GM21367 (cell line): ENCODE results near the gene EMP2.

Source experiments
- ATAC-seq: cut with Tn5 transposase; IDR thresholded peaks from one replicate; pipeline ENCODE4 v1.9.1; 2021; ENCODE audit not compliant: unreplicated experiment

EMP2 gene

DNA sequence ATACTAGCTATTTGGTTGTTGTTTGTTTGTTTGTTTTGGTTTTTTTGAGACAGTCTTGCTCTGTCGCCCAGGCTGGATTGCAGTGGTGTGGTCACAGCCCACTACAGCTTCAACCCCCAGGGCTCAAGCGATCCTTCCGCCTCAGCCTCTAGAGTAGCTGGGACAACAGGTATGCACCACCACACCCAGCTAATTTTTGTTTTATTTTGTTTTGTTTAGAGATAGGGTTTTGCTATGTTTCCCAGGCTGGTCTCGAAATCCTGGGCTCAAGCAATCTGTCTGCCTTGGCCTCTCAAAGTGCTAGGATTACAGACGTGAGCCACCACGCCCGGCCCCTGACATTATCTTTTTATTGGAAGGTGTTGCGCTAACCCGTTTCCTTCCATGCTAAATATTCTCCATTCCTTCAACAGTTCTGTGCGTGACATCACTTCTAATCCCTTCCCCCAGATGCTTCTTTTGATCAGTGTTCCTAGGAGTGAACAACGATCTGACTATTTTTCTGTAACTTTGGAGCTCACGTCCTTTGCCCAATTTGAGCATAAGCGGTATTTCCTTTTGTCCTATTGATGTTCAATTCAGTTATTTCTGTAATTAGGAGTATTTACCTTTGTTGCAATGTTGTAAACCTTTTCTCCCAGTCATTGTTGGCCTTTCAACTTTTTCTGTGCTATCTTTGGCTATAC is 30.2 kb upstream of the EMP2 start:
- ATAC-seq, result no peak

DNA sequence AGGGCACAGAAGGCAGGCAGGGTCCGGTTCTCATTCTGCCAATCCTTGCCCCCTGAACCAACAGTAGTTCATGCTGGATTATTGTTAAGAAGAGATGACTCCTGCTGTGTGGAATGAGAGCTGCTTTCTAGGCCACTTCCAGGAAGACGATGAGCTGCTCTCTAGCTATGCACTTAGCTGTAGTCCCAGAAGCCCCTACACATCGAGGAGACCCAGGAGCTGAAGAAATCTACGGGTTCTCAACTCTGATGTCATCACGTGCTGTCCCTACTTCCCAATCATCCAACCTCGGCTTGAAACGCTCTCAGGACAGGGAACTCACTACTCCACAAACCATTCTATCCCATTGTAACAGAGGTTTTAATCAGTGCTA is 29.0 kb upstream of the EMP2 start:
- no peak for ATAC-seq

DNA sequence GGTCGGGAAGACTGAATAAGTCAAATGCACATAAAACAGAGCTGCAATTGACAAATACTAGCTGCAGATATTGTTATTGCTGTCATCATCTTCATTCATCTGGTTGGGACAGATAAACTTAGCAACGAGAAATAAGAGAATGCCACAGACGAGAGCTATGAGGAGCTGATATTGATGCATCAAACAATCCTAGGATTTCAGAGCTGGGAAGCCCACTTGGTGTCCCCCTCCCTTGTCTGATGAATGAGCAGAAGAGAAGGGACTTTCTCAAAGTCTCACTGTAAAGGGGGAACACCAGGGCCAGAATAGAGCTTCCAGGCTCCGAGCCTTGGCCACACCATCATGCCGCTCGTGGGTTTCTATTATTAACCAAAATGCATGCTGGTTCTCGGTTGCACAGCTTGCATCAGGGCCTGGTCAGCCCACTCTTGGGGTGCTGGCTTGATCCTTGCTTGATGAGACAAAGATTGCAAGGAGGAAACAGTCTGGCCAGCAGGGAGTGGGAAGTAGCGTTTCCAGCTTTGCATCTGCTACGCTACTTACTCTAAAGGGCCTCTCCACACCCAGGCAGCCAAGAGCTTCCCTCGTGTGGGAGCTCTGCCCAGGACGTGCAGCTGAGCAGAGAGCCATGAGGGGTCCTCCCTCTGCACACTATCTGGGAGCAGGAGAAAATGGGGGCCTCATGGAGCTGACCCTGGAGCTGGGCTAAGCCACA is 28.4 kb upstream of the EMP2 start:
- no peak for ATAC-seq

DNA sequence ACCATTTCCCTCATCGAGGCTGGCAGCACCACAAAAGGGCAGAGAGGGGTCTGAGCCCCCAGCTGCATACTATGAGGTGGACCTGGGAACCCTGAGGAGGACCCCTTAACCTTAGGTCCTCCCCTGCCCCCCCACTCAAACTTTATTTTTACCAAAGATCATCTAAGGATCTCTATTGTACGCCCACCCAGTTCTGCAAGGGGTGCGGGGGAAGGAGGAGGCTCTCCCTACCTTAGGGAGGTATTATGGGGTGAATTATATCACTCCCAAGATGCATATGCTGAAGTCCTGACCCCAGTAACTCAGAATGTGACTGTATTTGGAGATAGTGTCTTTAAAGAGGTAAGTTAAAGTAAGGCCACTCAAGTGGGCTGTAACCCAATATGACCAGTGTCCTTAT is 26.8 kb upstream of the EMP2 start:
- no peak for ATAC-seq

DNA sequence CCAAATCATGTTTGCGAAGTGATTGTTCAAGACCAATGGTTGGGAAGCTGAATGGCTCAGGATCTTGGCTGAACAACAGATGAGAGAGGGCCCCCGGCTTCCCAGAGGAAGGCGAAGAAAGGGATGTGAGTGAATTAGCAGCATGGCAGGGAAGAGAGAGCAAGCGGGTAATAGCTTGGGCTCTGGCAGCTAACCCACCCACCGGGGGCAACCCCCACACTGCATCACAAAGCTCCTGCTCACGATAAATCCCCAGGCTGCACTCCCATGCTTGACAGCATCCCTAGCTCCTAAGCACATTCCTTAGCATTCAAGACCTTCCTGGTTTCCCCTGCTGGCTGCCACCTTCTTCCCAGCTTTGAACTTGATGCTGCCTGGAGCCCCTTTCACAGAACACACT is 26.2 kb upstream of the EMP2 start:
- no peak for ATAC-seq

DNA sequence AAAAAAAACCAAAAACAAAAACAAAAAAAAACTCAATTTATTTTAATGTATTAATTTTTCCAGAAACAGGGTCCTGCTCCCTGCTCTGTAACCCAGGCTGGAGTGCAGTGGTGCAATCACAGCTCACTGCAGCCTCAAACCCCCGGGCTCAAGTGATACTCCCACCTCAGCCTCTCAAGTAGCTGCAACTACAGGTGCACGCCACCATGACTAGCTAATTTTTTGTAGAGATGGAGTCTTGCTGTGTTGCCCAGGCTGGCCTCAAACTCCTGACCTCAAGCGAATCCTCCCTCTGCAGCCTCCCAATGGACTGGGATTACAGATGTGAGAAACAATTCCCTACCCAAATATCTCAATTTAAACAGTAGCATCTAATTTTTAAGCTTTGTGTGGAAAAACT is 25.2 kb upstream of the EMP2 start:
- no peak for ATAC-seq

DNA sequence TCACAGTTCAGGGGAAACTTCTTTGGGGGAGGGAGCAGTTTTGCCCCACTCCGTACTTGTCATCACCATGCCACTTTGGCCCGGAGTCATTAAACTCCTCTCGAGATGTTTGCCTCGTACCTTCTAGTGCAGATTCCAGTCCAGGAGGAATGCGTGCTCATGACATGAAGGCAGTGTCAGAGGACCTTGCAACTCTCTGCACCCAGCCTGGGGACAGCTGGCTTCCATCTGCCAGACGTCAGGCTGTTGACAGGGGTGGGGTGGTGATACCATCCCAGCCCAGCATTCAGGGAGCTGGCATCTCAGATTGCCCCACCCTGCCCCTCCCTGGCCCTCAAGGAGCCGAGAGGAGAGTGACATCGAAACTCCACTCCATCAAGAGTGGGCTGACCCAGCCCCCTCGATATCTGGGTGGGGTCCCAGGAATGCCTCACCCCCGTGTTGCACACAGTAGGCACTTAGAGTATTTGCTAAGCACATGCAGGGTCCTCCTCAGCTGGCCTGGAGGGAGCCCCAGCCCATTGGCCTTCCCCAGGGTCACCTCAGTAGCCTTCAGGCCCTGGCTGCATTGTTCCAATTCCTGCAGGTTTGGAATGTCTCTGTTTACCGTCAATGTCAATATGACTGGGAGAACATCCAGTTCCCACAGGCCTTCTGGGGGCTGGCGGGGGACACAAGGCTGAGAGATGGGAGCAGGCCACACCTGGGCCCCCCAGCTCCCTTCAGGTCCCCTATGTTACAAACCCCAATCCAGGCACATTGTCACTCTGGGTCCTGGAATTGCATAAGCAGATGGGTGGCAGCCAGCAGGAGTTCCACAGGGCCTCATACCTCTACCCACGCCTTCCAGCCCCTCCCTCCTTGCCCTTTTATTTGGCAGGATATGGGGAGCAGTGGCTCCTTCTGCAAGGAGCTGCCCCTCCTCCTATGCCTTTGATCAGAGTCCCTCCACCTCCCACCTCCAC is 21.3 kb upstream of the EMP2 start:
- ATAC-seq, result no peak

DNA sequence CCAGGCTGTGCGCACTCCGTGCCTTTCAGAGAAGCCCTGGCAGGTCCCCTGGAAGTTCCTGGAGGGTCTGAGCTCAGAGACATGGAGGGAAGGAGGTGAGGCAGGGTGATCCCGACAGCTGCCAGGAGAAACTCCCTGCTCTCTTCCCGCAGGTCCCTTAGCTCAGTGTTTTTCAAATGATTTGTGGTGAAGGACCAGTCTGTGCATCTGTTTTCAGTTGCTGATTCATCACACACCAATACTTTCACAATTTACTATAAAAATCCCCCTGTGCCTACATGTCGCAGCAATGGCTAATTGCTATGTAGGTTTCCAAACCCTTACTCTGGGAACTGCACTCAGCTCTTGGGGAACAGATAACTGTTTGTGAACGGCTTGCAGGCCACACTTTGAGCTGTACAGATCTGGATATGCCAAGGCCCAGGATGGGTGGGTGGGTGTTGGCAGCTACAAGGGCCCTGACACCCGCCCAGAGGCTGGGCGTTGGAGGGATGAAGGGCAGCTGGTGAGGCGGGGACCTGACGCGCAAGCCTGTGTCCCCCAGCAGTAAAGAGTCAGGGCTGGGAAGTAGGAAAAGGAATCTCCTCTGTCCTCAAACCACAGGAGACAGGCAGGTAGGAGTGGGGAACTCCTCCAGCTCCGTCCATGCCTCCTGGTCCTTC is 20.5 kb upstream of the EMP2 start:
- ATAC-seq, result no peak

DNA sequence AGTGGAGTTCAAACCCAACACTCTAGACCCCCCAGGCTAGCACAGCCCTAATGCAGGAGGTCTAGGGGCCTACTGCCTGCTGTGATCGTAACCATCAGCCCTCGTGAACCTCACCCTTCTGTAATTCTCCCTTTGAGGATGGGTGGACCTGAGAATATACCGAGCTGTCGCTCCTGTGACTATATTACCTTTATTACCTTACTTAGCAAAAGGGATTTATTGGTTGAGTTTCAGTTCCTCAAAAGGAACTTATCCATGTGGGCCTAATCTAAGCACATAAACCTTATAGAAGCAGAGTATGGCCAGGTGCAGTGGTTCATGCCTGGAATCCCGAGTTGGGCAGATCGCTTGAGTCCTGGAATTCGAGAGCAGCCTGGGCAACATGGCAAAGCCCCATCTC is 19.2 kb upstream of the EMP2 start:
- no peak for ATAC-seq

DNA sequence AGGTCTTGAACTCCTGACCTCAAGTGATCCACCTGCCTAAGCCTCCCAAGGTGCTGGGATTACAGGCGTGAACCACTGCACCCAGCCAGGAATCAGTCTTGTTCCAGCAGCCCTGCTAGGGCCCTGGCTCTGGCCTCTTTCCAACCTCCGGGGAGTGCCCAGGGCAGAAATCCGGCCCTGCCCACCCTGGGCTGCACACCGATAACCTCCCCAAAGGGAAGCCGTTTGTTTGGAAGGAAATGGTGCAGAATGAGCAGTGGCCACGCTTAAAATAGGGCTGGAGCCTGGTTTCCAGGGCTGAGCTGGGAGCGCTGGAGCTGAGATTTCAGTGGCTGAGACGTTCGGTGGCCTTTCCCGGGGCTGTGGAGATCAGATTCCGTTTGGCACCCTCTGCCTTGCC is 17.8 kb upstream of the EMP2 start:
- ATAC-seq, result no peak

DNA sequence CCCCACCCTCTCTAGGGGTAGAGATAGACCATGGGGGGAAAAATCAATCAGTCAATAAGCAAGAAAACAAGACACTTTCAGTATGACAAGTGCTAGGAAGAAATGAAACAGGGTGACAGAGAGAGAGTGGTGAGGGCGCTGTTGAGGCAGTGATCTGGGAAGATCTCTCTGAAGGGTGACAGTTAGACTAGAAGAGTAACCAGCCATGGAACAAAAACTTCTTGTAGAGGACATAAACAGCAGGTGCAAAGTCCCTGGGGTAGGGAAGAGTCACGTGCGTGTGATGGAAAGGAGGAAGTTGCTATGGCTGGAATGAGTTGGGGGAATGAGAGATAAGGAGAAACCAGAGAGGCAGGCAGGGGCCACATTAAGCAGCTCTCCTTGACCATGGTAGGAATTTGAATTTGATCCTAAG is 16.8 kb upstream of the EMP2 start:
- ATAC-seq, result no peak

DNA sequence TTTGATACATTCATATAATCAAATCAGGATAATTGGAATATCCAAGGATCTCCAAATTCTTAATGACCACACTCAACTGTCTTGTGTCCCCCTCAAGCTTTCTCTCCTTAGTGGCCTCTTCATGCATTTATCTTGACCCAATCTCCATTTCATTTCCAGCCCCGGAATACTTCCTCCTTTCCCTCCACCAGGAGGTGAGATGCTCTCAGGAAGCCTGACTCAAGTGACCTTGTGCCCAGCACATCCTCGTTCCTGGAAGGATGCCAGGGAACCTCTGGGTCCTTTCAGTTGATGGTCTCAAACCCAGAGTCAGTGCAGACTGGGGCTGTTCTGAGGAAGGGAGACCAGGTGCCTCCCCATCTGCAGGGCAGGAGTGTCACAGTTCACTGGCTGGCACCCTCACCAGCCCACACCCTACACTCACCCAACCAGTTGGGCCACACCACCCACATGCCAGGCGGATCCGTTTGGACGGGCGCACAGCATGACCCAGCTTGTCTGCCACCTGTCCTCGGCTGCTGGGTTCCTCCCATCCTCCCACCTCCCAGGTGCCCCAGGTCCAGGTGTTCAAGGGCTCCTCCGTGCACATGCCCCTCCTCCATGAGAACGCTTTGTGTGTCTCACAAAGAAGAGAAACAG is 14.0 kb upstream of the EMP2 start:
- ATAC-seq, result no peak

DNA sequence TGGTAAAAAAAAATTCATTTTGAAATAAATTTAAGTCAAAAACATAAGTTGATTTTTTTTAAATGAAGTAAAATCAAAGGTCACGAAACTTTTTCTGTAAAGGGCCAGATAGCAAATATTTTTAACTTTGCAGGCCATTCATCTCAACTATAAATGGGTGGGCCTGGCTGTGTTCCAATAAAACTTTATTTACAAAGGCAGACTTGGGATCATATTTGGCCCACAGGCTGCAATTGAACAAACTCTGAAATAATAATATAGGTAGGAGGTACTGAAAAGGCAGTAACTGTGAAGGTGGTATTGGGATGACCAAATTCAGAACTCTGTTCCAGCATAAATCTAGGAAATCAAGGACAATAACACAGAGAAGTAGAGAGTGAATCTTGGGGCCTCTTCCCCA is 12.2 kb upstream of the EMP2 start:
- no peak for ATAC-seq

DNA sequence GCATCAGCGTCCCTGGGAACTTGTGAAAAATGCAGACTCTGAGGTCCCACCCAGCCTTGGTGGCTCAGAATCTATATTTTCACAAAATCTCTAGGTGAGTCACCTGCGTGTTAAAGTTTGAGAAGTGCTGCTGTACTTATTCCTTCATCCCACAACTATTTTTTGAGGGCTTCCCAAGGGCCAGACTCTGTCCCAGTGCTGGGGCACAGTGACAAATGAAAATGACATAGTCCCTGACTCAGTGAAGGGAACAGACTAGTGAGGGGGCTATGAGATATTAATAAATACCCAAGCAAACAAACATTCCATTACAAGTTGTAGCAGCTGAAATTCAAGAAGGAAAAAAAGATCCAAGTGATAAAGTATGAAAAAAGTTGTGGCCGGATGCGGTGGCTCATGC is 9.9 kb upstream of the EMP2 start:
- no peak for ATAC-seq

DNA sequence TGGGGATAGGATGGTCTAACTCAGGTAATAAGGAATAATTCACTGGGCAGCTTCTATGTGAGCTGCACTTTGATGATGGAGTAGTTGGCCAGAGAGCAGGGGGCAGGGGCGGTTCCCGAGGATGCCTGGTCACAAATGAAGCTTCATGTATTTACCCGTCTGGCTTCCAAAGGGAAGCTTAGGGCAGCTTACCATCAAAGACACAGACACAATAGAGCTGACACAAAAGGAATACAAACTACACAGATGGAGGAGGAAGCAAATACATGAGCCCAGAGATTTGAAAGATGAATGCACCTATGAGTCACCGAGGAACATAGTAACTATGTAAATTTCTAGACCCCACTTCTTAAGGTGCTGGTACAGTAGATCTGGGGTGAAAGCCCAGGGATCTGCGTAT is 8.7 kb upstream of the EMP2 start:
- ATAC-seq, result no peak

DNA sequence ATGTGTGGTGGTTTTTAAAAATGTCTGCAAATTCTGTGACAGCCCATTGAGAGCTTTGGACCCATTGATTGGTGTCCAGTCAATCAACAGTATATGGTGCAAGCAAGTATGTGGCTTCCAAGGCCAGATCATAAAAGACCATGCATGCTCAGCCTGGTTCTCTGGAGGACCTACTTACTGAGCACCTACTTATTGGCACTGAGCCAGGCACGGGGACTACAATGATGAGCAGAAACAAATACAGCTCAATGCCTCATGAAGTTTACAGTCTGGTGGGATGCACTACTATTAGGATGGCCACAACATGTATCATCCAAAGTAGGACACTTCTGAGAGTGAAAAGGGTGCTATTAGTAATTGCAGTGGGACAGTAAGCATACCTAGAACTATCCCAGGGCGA is 7.2 kb upstream of the EMP2 start:
- ATAC-seq, result no peak

DNA sequence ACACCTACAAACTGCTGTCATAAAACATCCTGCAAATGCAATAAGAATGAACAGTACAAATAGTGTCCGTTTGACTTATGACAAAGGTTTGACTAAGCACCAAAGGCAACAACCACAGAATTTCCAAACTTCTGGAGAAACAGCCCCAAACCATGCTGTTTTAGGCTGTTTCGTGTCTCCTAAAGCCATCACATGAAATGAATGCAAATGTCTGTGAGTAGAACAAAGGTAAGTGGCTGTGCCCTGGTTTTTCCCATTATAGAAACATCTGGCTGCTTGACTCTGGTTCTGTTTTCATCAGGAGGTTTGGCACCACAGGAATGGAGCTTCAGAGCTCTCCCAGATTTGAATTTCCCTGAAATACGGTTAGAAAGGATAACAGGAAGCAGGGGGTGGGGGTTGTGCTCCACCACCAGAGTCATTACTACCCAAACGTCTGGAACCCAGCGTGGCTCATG is 4.6 kb upstream of the EMP2 start:
- ATAC-seq, result no peak

DNA sequence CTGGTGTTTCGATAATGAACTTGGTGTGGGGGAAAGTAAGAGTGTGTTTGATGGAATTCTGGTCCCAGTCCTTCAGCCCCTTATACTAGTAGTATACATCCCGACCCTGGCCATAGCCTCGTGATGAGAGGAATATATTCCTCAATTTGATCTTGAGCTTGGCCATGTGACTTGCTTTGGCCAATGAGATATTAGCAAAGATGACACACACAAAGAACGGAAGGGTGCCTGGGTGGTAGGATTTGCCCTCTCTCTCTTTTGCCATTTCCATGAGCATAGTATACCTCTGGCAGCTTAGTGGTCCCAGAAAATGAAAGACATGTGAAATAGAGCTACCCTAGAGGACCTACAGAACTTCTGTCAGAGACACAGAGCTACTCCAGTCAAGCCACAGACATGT is 2.9 kb upstream of the EMP2 start:
- ATAC-seq, result no peak

DNA sequence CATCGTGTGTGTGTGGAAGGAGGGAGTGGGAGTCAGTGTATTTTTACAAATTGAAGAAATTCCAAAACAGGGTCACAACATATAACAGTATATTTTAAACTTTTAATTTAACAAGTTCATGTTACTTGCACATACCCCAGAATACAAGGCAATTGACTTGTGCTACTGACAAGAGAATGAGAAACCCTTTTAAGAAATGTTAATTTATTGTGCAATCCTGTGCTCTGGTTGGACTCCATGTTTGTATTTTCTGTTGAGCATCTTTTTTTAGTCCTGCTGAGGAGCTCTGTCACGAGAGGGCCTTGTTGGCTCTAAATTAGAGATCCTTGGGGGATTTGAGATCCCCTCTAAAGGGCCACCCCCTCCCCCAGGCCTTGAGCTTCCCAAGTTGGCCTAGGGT is 1.1 kb upstream of the EMP2 start:
- ATAC-seq, result no peak

DNA sequence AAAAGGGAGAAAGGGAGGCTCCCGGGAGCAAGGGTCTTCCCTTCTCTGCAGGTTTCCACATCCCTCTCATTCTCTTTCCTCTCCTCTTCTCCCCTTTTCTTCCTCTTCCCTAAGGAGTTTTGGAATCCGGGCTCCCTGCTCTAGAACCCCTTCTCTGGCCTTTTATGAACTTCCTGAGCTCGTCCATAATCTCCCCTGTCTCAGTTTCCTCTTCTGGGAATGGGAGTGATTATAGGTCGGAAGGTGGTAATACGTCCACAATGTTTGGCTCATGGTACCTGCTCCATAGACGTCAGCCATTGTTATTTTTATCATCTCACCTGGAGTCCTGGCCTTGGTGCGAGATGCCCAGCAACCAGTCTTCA is 467 bp upstream of the EMP2 start:
- no peak for ATAC-seq

DNA sequence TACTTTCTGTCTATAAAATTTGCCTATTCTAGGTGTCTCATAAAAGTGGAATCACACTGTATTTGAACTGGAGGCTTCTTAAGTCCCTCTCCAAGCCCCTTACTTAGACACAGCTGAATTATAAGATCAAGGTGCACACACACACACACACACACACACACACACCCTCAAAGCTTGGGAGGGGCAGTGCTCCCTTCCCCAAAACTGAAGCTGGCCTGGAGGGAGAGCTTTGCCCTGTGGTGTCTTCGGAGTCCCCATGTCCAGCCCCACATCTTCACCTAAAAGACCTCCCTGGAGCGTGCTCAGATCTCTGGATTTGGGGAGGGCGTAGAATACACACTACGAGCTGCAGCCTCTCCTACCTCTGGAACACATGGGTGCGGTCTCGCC is 828 bp downstream of the EMP2 start:
- ATAC-seq, result no peak
